DMS114 treated with DMSO at 0.1 percent for 48 hours (cell line): ENCODE measurements around the gene UGT1A10.

ENCODE experiments used
- DNase-seq: peaks from one replicate; lab custom pipeline; 2025; ENCODE audit not compliant: unreplicated experiment; lab: John Stamatoyannopoulos, UW

The UGT1A10 gene

GRCh38 chr2:233819884-233820773, 183.9 kb downstream of the UGT1A10 start:
- DNase-seq, result no peak

DNA sequence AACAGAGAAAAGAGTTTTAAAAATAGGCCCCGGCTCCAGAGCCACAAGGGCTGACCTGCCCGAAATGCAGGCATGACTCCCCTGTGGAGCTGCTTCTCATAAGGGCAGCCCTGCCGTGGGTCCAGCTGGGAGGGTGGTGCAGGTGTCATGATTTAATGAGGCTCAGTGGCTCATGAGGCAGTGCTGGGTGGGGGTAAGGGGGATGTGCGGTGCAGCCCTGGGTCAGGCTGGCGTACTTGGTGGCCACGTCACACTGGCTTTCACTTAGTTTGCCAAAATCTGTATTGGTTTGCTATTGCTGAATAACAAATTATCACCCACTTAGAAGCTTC, 184.5 kb downstream of the UGT1A10 start:
- DNase-seq, result no peak

DNA sequence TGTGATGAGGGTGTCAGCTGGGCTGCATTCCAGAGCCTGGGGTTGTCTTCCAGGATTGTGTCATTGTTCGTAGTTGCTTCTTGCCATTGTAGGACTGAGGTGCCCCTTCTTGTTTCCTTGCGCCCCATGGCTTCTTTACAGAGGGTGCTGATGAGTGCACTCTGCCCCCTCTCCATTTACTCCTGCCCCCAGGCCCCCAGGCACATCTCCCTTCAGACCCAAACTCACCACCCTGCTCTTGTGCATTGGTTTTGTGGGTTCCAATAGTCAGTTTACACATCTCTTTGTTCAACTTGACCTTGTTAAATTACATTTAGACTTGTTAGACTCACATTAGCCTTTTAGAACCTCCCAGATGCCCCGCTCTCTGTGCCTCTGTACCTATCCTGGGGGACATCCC, 184.9 kb downstream of the UGT1A10 start:
- DNase-seq, result no peak

- no peak for DNase-seq
These were observed 185.5 kb downstream of the UGT1A10 start for GRCh38 chr2:233821709-233822100.

DNA sequence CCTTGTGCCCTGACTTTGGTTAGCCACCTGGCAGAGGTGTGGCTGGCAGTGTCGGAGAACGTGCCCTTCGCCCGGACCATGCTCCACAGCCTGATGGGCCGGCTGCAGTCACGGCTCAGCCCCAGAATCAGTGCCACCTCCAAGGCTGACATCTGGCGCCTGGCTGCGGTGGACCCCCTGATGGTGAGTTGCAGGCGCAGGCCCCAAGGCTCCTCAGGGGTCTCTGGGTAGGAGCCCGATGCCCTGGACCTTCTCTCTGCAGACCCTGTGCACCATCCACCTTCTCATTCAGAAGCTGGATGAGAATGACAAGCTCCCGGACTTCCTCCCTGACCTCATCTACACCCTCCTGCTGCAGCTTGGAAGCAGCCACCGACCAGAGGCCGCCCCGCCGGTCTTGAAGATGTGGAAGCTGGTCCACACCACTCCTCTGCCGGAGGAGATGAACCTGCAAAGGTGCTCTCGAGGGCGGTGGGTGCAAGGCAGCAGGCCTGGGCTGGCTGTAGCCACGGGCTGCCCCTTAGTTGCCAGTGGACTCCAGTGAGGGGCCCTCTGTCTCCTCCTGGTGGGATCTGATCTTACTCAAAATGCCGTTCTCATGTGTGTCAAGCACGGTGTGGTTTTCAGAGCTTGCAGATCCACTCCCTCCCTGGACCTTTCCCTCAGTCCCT, 186.0 kb downstream of the UGT1A10 start:
- DNase-seq, result no peak
